GM19463 (cell line): Measurements from ENCODE around the gene ITIH6.
"Not testable (repeated sequence)": the region's sequence is repeated elsewhere in the genome, so short reads cannot be mapped to it uniquely, and the experiment has no call there.

Source experiments
- ATAC-seq: cut with Tn5 transposase; IDR thresholded peaks from one replicate; pipeline ENCODE4 v1.9.1; 2021; ENCODE audit warnings: mild to moderate bottlenecking, moderate library complexity; ENCODE audit not compliant: unreplicated experiment

Gene ITIH6

GRCh38 chrX:54807524-54808108, 9.6 kb upstream of the ITIH6 start, which contains the start of gene MAGED2:
Gene MAGED2, plus strand, starts transcription at chrX:54807745. Its CDS starts 1,587 bp downstream, at chrX:54809332.
- no peak for ATAC-seq

- no peak for ATAC-seq
Observed at GRCh38 chrX:54799046-54799445, 991 bp upstream of the ITIH6 start.

DNA sequence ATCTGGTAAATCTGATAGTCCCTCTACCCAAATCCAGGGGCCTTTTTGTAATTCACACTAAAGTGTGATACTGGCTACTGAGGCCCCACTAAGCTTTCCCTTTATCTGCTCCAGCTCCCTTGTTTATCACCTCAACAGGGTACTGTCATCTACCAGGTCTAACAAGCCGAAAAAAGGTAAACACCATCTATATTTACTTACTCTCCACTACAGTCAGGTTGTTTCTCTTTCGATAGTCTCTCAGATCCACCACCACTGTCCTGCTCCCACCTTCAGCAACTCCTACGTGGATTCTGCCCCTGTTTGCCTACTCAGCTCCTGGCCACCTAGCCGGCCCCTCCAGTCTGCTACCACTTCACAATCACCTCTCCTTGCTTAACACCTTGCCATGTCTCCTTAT, 3.3 kb downstream of the ITIH6 start:
- no peak for ATAC-seq

GRCh38 chrX:54794028-54794427, 4.0 kb downstream of the ITIH6 start:
- ATAC-seq = no peak

DNA sequence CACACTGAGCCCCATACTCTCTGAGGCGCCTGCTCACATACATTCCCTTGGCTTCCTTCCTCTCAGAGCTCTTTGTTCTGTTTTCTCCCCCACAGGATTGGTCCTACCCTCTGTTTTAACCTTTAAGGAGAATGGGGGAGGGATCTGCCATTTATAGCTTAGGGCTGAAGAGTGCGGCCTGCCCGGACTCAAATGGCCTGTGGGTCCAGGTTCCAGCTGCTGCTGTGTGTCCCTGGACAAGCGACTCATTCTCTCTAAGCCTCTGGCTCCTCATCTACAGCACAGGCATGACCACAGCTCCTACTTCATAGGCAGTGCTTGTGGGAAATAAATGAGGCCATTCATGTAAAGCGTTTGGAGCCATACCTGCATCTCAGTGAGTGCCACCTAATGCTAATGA, 8.7 kb downstream of the ITIH6 start:
- not testable (repeated sequence) for ATAC-seq

DNA sequence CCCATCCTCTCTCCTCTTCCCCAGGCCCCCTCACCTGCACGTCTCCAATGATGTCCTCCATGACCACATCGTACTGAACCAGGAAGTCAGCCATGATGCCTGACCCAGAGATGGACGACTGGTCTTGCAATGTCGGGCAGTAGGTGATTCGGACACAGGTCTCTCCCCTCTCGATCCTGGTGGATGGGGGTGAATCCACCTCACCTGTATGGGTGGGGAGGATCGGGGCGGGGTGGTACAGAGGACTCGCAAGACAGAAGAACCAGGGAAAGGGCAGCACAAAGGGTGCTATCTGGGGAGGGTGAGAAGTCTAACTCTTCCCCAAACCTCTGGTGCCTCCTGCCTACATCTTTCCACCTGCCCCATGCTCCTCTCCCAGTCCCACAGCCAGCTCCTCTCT, 9.6 kb downstream of the ITIH6 start:
- ATAC-seq = no peak

DNA sequence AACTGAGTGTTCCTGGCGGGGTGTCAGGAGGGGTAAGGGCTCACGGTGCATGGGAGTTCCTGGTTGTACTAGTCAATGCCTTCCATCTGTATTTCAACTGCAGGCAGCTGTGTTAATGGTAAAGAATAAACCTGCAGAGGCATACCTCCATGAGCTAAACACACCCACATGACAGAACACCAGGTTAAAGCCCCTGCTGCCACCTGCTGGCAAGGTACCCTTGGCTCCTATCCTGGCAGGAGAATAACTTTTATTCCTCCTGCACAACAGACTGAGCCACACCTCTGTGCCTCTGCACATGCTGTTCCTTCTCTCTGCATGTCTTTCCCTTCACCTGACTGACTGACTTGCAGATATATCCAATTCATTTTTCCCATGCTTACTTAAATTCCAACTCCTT, 11.1 kb downstream of the ITIH6 start:
- no peak for ATAC-seq

GRCh38 chrX:54785901-54786300, 12.2 kb downstream of the ITIH6 start:
- no peak for ATAC-seq

DNA sequence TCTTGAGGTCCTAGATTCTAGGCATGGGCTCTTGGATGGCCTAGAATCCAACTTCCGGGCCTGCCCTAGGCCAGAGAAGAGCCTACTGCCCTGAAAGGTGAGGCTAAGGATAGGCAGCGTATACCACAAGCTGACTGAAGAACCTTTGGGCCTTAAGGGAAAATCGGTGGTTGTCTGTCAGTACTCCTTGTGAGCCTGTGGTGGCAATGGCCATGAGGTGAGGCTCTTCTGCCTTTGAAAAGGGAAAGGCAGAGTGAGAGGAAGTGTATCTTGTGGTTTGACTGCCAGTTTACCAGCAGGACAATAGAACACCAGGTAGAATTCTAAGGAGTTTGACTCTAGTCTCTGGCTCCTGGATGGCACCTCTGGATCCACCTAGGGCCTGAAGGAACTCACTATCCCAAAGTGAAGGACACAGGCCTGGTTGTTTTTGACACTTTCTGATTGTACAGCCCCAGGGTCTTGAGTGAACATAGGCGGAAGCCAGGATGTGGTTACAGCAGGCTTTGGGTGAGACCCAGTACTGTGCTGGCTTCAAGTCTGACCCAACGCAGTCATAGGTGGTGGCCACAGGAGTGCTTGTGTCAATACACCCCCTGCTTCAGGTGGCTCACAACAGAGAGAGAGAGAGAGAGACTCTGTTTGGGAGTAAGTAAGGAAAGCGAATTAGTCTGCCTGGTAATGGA, 20.9 kb downstream of the ITIH6 start:
- no peak for ATAC-seq

- ATAC-seq = no peak
Observed at GRCh38 chrX:54776061-54776460, 22.0 kb downstream of the ITIH6 start.

GRCh38 chrX:54774391-54775094, 23.5 kb downstream of the ITIH6 start:
- ATAC-seq = not testable (repeated sequence)

GRCh38 chrX:54758114-54759055, 39.7 kb downstream of the ITIH6 start:
- ATAC-seq = no peak

GRCh38 chrX:54754854-54755253, 43.2 kb downstream of the ITIH6 start:
- no peak for ATAC-seq

DNA sequence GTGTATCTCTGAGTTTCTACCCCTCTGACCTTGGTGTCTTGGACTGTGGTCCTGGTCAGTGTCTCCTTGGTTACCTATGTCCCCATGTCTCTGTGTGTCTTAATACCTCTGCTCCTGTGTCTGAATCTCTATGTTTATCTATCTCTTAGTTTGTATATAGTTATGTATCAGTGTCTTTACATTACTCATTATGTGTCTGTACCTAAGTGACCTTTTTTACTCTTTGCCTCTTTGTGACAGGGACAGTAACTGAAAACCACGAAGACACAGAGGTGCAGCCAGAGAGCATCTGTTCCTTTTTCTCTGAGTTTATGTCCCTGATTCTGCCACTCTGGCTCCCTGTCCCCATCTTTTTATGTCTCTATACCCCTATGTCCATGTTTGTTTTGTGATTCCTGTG, 49.4 kb downstream of the ITIH6 start:
- ATAC-seq = no peak

DNA sequence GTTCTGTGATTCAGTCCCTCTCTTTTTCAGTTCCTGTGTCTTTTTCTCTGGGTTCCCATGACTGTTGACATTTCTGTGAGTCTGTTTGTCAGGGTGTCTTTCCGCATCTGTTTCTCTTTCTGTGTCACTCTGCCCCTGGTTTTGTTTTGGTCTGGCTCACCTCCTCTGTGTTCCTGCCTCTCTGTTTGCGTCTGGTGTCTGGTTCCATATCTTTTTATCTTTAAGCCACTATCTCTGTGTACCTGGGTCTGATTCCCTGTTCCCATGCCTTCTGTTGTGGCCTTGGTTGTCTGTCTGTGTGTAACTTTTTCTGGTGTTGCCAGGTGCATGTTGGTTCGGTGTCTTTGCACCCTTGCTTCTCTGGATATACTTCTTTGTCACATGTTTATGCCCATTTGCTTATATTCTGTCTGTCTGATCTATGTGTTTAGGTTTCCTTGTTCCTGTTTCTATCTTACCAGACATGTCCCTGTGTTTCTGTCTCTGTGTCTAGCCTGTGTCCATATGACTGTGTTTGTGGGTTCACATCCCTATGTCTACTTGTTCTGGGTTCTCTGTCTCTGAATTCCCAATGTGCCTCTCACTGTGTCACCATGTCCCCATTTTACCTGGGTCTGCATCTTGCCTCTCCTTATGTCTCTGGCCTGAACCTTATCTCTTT, 50.2 kb downstream of the ITIH6 start:
- ATAC-seq = no peak

GRCh38 chrX:54746928-54747327, 51.1 kb downstream of the ITIH6 start:
- ATAC-seq = no peak

- ATAC-seq = no peak
Observed at GRCh38 chrX:54745676-54746075, 52.4 kb downstream of the ITIH6 start.

DNA sequence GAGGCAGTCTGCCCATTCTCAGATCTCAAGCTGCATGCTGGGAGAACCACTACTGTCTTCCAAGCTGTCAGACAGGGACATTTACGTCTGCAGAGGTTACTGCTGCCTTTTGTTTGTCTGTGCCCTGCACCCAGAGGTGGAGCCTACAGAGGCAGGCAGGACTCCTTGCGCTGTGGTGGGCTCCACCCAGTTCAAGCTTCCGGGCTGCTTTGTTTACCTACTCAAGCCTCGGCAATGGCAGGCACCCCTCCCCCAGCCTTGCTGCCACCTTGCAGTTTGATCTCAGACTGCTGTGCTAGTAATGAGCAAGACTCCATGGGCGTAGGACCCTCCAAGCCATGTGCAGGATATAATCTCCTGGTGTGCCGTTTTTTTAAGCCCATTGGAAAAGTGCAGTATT, 59.5 kb downstream of the ITIH6 start:
- not testable (repeated sequence) for ATAC-seq

DNA sequence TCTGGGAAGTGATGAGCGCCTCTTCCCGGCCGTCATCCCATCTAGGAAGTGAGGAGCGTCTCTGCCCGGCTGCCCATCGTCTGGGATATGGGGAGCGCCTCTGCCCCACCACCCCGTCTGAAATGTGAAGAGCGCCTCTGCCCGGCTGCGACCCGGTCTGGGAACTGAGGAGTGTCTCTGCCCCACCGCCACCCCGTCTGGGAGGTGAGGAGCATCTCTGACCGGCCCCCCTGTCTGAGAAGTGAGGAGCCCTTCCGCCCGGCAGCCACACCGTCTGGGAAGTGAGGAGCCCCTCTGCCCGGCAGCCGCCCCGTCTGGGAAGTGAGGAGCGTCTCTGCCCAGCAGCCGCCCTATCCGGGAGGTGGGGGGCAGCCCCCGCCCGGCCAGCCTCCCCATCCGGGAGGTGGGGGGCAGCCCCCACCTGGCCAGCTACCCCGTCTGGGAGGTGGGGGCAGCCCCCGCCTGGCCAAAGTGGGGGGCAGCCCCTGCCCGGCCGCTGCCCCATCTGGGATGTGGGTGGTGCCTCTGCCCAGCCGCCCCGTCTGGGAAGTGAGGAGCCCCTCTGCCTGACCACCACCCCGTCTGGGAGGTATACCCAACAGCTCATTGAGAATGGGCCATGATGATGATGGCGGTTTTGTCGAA, 61.6 kb downstream of the ITIH6 start:
- not testable (repeated sequence) for ATAC-seq

GRCh38 chrX:54721424-54721823, 76.6 kb downstream of the ITIH6 start:
- ATAC-seq = no peak
